Nasal cavity respiratory epithelium epithelial cell of viscerocranial mucosa (primary cell): ENCODE measurements around the gene NOL6. TPM values are rescaled to one million over a fixed set of nuclear protein-coding genes. Genes with fewer than 3 reads are reported as not detected.

Experiments
- total RNA-seq: library from RNA; depleted of rRNA; stranded (reverse); fragments of >200 nt; gene quantifications from 2 replicates; pipeline ENCODE4 v1.2.3, GENCODE V29; 2014

The NOL6 gene, protein sequence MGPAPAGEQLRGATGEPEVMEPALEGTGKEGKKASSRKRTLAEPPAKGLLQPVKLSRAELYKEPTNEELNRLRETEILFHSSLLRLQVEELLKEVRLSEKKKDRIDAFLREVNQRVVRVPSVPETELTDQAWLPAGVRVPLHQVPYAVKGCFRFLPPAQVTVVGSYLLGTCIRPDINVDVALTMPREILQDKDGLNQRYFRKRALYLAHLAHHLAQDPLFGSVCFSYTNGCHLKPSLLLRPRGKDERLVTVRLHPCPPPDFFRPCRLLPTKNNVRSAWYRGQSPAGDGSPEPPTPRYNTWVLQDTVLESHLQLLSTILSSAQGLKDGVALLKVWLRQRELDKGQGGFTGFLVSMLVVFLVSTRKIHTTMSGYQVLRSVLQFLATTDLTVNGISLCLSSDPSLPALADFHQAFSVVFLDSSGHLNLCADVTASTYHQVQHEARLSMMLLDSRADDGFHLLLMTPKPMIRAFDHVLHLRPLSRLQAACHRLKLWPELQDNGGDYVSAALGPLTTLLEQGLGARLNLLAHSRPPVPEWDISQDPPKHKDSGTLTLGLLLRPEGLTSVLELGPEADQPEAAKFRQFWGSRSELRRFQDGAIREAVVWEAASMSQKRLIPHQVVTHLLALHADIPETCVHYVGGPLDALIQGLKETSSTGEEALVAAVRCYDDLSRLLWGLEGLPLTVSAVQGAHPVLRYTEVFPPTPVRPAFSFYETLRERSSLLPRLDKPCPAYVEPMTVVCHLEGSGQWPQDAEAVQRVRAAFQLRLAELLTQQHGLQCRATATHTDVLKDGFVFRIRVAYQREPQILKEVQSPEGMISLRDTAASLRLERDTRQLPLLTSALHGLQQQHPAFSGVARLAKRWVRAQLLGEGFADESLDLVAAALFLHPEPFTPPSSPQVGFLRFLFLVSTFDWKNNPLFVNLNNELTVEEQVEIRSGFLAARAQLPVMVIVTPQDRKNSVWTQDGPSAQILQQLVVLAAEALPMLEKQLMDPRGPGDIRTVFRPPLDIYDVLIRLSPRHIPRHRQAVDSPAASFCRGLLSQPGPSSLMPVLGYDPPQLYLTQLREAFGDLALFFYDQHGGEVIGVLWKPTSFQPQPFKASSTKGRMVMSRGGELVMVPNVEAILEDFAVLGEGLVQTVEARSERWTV
- 36.2 and 53.7 TPM in 2 replicates for total RNA-seq

DNA sequence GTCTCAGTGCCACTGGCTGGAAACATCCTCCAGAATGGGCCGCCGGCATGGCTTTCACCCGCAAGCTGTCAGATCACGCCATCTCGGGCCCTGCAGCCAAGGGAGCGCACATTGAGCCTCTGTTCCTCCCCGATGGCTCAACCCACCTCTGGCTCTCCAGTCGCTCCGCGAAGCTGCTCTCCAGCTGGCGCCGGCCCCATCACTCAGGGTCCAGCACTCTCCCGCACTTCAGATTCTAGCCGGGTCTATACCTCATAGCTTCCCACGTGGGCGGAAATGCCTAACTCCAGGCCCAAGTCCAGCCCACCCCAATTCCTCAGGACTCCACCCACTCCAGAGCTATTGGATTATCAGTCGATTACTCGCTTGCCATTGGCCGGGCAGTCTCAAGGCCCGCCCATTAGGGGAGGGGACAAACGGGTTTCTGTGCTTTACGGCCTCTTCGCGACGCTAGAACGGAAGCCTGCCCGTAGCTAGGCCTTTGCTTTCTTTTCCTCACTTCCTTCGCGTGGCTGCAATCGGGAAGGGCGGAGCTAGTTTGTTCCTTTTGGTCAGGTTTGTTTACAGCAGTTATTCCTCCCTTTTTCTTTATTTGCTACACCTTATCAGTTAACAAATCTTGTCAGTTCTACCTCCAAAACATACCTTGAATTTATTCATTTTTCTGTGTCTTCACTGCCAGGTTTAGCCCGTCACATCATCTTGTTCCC lies at the start of gene NOL6:
TSS of gene NOL6 (minus strand) at position 282 of the 710 bp plus-strand sequence. CDS start at position 200, 82 bp downstream.

DNA sequence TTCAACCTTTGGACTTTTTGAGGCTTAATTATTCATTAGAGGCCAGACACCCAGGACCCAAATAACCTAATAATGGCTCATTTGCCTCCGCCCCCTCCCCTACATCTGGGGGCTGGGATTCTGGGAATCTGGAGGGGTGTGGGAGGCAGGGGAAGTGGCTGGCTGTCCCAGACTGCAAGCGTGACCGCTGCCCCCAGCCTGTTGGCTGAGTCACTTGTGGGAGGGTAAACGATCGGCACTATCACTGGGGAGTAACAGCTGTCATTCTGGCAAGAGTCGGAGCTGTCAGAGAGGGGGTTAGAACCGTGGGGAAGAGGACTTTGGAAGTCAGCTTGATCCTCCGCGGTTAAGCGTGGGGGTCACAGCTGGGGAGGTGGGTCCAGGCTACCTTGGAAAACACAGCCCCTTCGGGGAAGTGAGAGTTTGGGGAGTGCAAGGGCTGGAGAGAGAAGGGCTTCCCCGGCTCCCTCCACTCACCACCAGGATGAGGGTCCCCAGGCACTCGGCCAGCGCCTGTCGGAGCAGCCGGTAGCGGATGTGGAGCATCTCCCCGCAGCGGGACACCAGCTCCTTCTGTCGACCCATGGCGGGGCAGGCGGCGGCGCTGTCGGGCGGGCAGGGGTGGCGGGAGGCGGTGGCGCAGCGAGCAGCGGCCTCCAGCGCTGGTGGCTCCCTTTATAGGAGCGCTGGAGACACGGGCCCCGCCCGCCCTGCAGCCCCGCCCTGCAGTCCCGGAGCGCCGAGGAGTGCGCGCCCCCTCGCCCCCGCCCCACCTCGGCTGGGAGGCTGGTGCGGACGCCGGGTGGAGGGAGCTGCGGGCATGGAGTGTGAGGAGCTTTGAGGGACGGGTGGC lies 26.6 kb downstream of the NOL6 start, which contains the start of gene AQP3:
TSS of gene AQP3 (minus strand) at position 648 of the 853 bp plus-strand sequence. CDS start at position 585, 63 bp downstream.

Other genes with a start within 250 kb of the NOL6 start
- not detected in 2 replicates for gene SPINK4, start 233.8 kb downstream of the NOL6 start, total RNA-seq
- gene BAG1, start 209.2 kb downstream of the NOL6 start, total RNA-seq: 49.8 and 53.7 TPM in 2 replicates
- gene CHMP5, start 208.9 kb downstream of the NOL6 start, total RNA-seq: 130 and 151 TPM in 2 replicates
- 26.3 and 34.9 TPM in 2 replicates for gene NFX1, start 183.4 kb downstream of the NOL6 start, total RNA-seq
- gene AQP7, start 71.4 kb downstream of the NOL6 start, total RNA-seq: 0.07 TPM in 1 of 2 replicates, not detected in the other
- 72.8 and 110 TPM in 2 replicates for gene AQP3, start 26.3 kb downstream of the NOL6 start, total RNA-seq
- gene ANKRD18B, start 50.3 kb upstream of the NOL6 start, total RNA-seq: 8.0 and 13.7 TPM in 2 replicates